Neural cell (in vitro differentiated cells): ENCODE measurements around the gene DDX4.

Source experiments
- CTCF ChIP-seq: fragments of 450-650 bp; IDR thresholded peaks from 2 replicates; pipeline ENCODE4 v1.5.1; 2014; ENCODE audit warnings: antibody characterized with exemption, mild to moderate bottlenecking, moderate library complexity; ENCODE audit not compliant: poor library complexity, severe bottlenecking
- EZH2 ChIP-seq: fragments of 200-600, 300-800 bp; shearing (Covaris generic), sonication (generic); IDR thresholded peaks from 2 replicates; pipeline ENCODE4 v1.6.1; 2014; ENCODE audit warnings: antibody characterized with exemption, low read length, borderline replicate concordance, mild to moderate bottlenecking; ENCODE audit not compliant: insufficient read depth, poor library complexity, severe bottlenecking
- POLR2AphosphoS5 ChIP-seq: IDR thresholded peaks from 2 replicates; pipeline ENCODE4 v1.6.1; 2012
- RAD21 ChIP-seq: fragments of 450-650 bp; conservative IDR thresholded peaks from 2 replicates; pipeline ENCODE4 v1.6.1; 2014; ENCODE audit warnings: antibody characterized with exemption, mild to moderate bottlenecking, moderate library complexity
- REST ChIP-seq: IDR thresholded peaks from 2 replicates; pipeline ENCODE4 v1.6.1; 2012; ENCODE audit warnings: borderline replicate concordance
- SMC3 ChIP-seq: fragments of 450-650 bp; conservative IDR thresholded peaks from 2 replicates; pipeline ENCODE4 v1.6.1; 2014; ENCODE audit warnings: antibody characterized with exemption, mild to moderate bottlenecking, moderate library complexity; ENCODE audit not compliant: poor library complexity
- TAF1 ChIP-seq: IDR thresholded peaks from 2 replicates; pipeline ENCODE4 v1.6.1; 2012; ENCODE audit warnings: low read depth

GRCh38 chr5:55832446-55832845, 94.6 kb downstream of the DDX4 start:
- TF ChIP-seq EZH2, result no peak
- no peak for TF ChIP-seq CTCF
- TF ChIP-seq REST, result no peak
- TF ChIP-seq RAD21, result no peak
- no peak for TF ChIP-seq SMC3
- no peak for TF ChIP-seq POLR2AphosphoS5
- no peak for TF ChIP-seq TAF1
